Naive thymus-derived CD8-positive, alpha-beta T cell (primary cell): ENCODE results near the gene ESRP2. TPM values are rescaled to one million over a fixed set of nuclear protein-coding genes. Genes with fewer than 3 reads are reported as not detected.

Experiments used
- ATAC-seq, 2 donors: fragments of 150-1000 bp; cut with Tn5 transposase in 1 of 2; sonication (Bioruptor Pico), chemical (Tn5 transposase) in 1 of 2; 1 replicate in 1 of 2; 2 replicates in 1 of 2; pipeline ENCODE4 v1.10.0; 2021; ENCODE audit warnings: mild to moderate bottlenecking in 2 of 2, moderate library complexity in 2 of 2
- POLR2A ChIA-PET: fragments of 350-600 bp; sonication (Branson Sonifier 250); formaldehyde crosslinking; loops from one replicate; lab custom pipeline; 2021; ENCODE audit warnings: antibody characterized with exemption; lab: Charles Lee
- DNase-seq, 10 donors: peaks; one replicate each; pipeline versions ENCODE4 v3.0.0 to v3.0.0-alpha.2; 2020 to 2022
- H3K27ac Mint-ChIP-seq, 10 donors: one replicate each; pipeline ENCODE4 v1.8.0; 2020 to 2022; ENCODE audit warnings: mild to moderate bottlenecking in 10 of 10, mixed read lengths in 10 of 10, moderate library complexity in 4 of 10, inconsistent platforms in 1 of 10
- H3K27me3 Mint-ChIP-seq, 5 donors: one replicate each; pipeline ENCODE4 v1.8.0; 2021 to 2022; ENCODE audit warnings: mixed read lengths in 5 of 5
- H3K36me3 Mint-ChIP-seq, 3 donors: one replicate each; pipeline ENCODE4 v1.8.0; 2020 to 2022; ENCODE audit warnings: mixed read lengths in 3 of 3, mild to moderate bottlenecking in 2 of 3, inconsistent platforms in 1 of 3
- H3K4me1 Mint-ChIP-seq, 4 donors: one replicate each; pipeline ENCODE4 v1.8.0; 2021 to 2022; ENCODE audit warnings: mixed read lengths in 4 of 4
- H3K4me3 Mint-ChIP-seq, 10 donors: one replicate each; pipeline ENCODE4 v1.8.0; 2020 to 2022; ENCODE audit warnings: mild to moderate bottlenecking in 10 of 10, mixed read lengths in 10 of 10, moderate library complexity in 6 of 10, inconsistent platforms in 1 of 10
- H3K9me3 Mint-ChIP-seq, 9 donors: one replicate each; pipeline ENCODE4 v1.8.0; 2020 to 2022; ENCODE audit warnings: mixed read lengths in 9 of 9, mild to moderate bottlenecking in 3 of 9, inconsistent platforms in 1 of 9, moderate library complexity in 1 of 9
- polyA plus RNA-seq, 3 donors: library from polyadenylated mRNA; unstranded; fragments of 300-500 nt; fragmentation: Illumina TruSeq; gene quantifications; one replicate each; pipeline ENCODE4 v1.2.3, GENCODE V29; 2021
- total RNA-seq, 8 experiments: library from RNA in 2 of 8; stranded (reverse) in 2 of 8; gene quantifications; one replicate each; pipeline ENCODE4 v1.2.3 and lab custom pipeline; 2021 to 2026

ESRP2 gene
- total and polyA plus RNA-seq, 5 experiments from 2014 or later: 0.22 to 0.64 (median 0.36) TPM; not detected in 2

GRCh38 chr16:68236137-68236825, 354 bp upstream of the ESRP2 start:
- H3K4me1 Mint-ChIP-seq: peaks cover 18 to 43% (median 39%) of the 10 kb centered on the region in 4 donors
- peaks cover 0 to 2% (median 0%) of the 10 kb centered on the region in 9 donors for H3K9me3 Mint-ChIP-seq
- DNase-seq (peak in 6 of 10 donors; percentile 44 to 73 (median 55)), ATAC-seq (peak; percentile 9 to 27)
- H3K4me3 Mint-ChIP-seq: peak overlapping the region; percentile 88 to 99 (median 96)
- POLR2A ChIA-PET: interaction anchor here (0.5 to 2.9 kb wide), 17 partner anchors 9 to 715 kb away, joined by 3 to 17 read pairs (median 4); partner anchors contain the start of genes NFATC3, PLA2G15, PRMT7 and SLC7A6OS
- peak overlapping the region; percentile 8 to 94 (median 78) for H3K27ac Mint-ChIP-seq
- no peaks in the 10 kb centered on the region for H3K36me3 Mint-ChIP-seq
- no peaks in the 10 kb centered on the region for H3K27me3 Mint-ChIP-seq

GRCh38 chr16:68235108-68235886, 630 bp downstream of the ESRP2 start:
- ATAC-seq (no peak), DNase-seq (peak in 5 of 10 donors; percentile 25 to 70 (median 35))
- POLR2A ChIA-PET: interaction anchor here (0.5 to 2.9 kb wide), 10 partner anchors 8 to 150 kb away, joined by 3 to 17 read pairs (median 4); partner anchors contain the start of genes NFATC3, PLA2G15, PRMT7 and SLC7A6OS
- peak overlapping the region in 8 of 10 donors; percentile 23 to 99 (median 50) for H3K4me3 Mint-ChIP-seq
- H3K9me3 Mint-ChIP-seq: peaks cover 0 to 2% (median 0%) of the 10 kb centered on the region in 9 donors
- H3K27me3 Mint-ChIP-seq: no peaks in the 10 kb centered on the region
- peak overlapping the region in 5 of 10 donors; percentile 31 to 90 (median 67) for H3K27ac Mint-ChIP-seq
- no peaks in the 10 kb centered on the region for H3K36me3 Mint-ChIP-seq
- H3K4me1 Mint-ChIP-seq: peaks cover 18 to 43% (median 39%) of the 10 kb centered on the region in 4 donors

GRCh38 chr16:68234188-68235107, 1.5 kb downstream of the ESRP2 start:
- DNase-seq (peak in 1 of 10 donors; percentile 9), ATAC-seq (no peak)
- H3K27ac Mint-ChIP-seq: peak overlapping the region; percentile 31 to 93 (median 69)
- peaks cover 20 to 41% (median 35%) of the 10 kb centered on the region in 4 donors for H3K4me1 Mint-ChIP-seq
- peak overlapping the region; percentile 23 to 75 (median 42) for H3K4me3 Mint-ChIP-seq
- POLR2A ChIA-PET: interaction anchor here (0.5 to 1.1 kb wide), 3 partner anchors 10 to 57 kb away, joined by 3 to 6 read pairs (median 3); no protein-coding TSS in a partner anchor
- peaks cover 0 to 2% (median 0%) of the 10 kb centered on the region in 9 donors for H3K9me3 Mint-ChIP-seq
- H3K36me3 Mint-ChIP-seq: peaks cover 0 to under 1% (median 0%) of the 10 kb centered on the region in 3 donors
- no peaks in the 10 kb centered on the region for H3K27me3 Mint-ChIP-seq

DNA sequence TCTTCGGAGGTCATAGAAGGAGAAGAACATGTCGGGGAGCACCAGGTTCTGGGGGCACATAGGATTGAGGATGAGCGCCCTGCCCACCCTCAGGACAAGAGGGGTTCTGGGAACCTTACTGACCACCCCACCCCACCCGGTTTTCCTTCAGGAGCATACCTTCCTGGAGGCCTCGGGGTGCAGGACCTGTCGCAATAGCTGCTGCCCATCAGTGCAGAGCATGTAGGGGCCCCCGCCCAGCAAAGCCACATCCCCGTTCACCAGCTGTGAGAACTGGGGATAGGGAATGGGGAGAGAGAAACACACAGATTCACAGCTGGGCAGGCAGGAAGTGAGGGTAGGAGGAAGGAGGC, 2.1 kb downstream of the ESRP2 start:
- DNase-seq (no peak), ATAC-seq (no peak)
- Mint-ChIP-seq H3K9me3 (peaks cover 0 to 2% (median 0%) of the 10 kb centered on the region in 9 donors), H3K27me3 (no peaks in the 10 kb centered on the region), H3K4me1 (peaks cover 22 to 42% (median 37%) of the 10 kb centered on the region in 4 donors), H3K36me3 (peaks cover 0 to 6% (median 0%) of the 10 kb centered on the region in 3 donors), H3K27ac (peak overlapping the region in 8 of 10 donors; percentile 13 to 91 (median 46)), H3K4me3 (peak overlapping the region in 1 of 10 donors; percentile 47)
- POLR2A ChIA-PET: interaction anchor here (1.1 kb wide), 1 partner anchor 17 kb away, joined by 3 read pairs; no protein-coding TSS in a partner anchor

GRCh38 chr16:68233085-68233834, 2.7 kb downstream of the ESRP2 start:
- no peak for DNase-seq
- peak overlapping the region in 1 of 10 donors; percentile 47 for H3K4me3 Mint-ChIP-seq
- POLR2A ChIA-PET: interaction anchor here (0.7 to 1.1 kb wide), 2 partner anchors 16 to 17 kb away, joined by 3 to 6 read pairs; no protein-coding TSS in a partner anchor
- no peaks in the 10 kb centered on the region for H3K27me3 Mint-ChIP-seq
- peaks cover 22 to 40% (median 35%) of the 10 kb centered on the region in 4 donors for H3K4me1 Mint-ChIP-seq
- ATAC-seq: no peak
- peaks cover 0 to 2% (median 0%) of the 10 kb centered on the region in 9 donors for H3K9me3 Mint-ChIP-seq
- peaks cover 0 to 6% (median 0%) of the 10 kb centered on the region in 3 donors for H3K36me3 Mint-ChIP-seq
- peak overlapping the region in 9 of 10 donors; percentile 0 to 91 (median 40) for H3K27ac Mint-ChIP-seq

GRCh38 chr16:68232335-68232734, 3.6 kb downstream of the ESRP2 start:
- POLR2A ChIA-PET: interaction anchor here (0.7 kb wide), 1 partner anchor 16 kb away, joined by 6 read pairs; no protein-coding TSS in a partner anchor
- Mint-ChIP-seq H3K4me3 (peak overlapping the region in 1 of 10 donors; percentile 42), H3K4me1 (peaks cover 20 to 42% (median 36%) of the 10 kb centered on the region in 4 donors), H3K36me3 (peaks cover 0 to 13% (median 0%) of the 10 kb centered on the region in 3 donors), H3K27ac (peak overlapping the region in 5 of 10 donors; percentile 17 to 80 (median 52)), H3K9me3 (peaks cover 0 to 2% (median 0%) of the 10 kb centered on the region in 9 donors), H3K27me3 (no peaks in the 10 kb centered on the region)
- ATAC-seq: no peak
- no peak for DNase-seq

DNA sequence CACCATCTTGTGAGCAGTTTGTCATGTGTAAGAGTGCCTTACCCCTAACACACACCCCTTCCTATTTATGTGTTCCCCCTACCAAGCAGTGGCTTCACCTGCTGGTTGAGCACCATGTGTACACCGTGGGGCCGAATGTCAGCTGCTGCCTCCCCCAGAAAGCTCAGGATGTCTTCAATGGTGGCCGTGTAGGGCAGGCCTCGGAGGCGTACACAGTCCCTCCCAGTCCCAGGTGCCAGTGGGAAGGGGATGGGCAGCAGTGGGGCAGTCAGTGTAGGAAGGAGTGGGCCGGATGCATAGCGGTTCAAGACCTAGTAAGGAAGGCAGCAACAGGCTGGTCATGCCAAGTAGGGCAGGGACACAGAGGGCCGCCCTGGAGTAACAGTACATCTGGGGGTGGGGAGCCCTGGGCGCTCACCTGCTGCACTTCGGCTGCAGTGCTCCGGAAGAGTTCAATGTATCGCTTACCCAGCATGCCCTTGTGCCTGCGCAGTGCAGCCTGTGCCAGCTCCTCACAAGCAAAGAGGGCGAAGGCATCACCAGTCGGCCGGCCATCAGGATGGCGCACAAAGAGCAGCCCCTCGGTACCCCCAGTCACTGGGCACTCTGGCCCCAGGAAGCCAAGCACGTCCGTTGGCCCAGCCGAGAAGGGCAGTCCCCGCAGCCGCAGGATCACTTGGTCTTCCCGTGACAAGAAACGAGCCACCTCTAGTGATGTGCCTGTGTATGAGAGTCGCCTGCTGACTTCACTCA, 4.4 kb downstream of the ESRP2 start:
- DNase-seq: no peak
- Mint-ChIP-seq H3K4me3 (no peak overlapping the region), H3K36me3 (peaks cover 0 to 19% (median 0%) of the 10 kb centered on the region in 3 donors), H3K9me3 (peaks cover 0 to 2% (median 0%) of the 10 kb centered on the region in 9 donors), H3K4me1 (peaks cover 17 to 42% (median 38%) of the 10 kb centered on the region in 4 donors), H3K27ac (peak overlapping the region in 6 of 10 donors; percentile 8 to 86 (median 40)), H3K27me3 (no peaks in the 10 kb centered on the region)
- POLR2A ChIA-PET: no interaction called here
- no peak for ATAC-seq

- H3K36me3 Mint-ChIP-seq: peaks cover 0 to 22% (median 0%) of the 10 kb centered on the region in 3 donors
- POLR2A ChIA-PET: no interaction called here
These were observed 5.0 kb downstream of the ESRP2 start for GRCh38 chr16:68230956-68231355.

GRCh38 chr16:68230176-68230571, 5.8 kb downstream of the ESRP2 start:
- no peaks in the 10 kb centered on the region for H3K9me3 Mint-ChIP-seq
- H3K27me3 Mint-ChIP-seq: no peaks in the 10 kb centered on the region
- no peak for ATAC-seq
- POLR2A ChIA-PET: interaction anchor here (0.6 to 1.3 kb wide), 3 partner anchors 13 to 56 kb away, joined by 3 to 8 read pairs (median 6); no protein-coding TSS in a partner anchor
- H3K4me3 Mint-ChIP-seq: no peak overlapping the region
- H3K27ac Mint-ChIP-seq: peak overlapping the region in 2 of 10 donors; percentile 14 to 62
- H3K36me3 Mint-ChIP-seq: peaks cover 0 to 30% (median 0%) of the 10 kb centered on the region in 3 donors
- H3K4me1 Mint-ChIP-seq: peaks cover 22 to 50% (median 45%) of the 10 kb centered on the region in 4 donors
- no peak for DNase-seq

More at GRCh38 chr16:68230956-68231355, 5.0 kb downstream of the ESRP2 start:
- no peaks in the 10 kb centered on the region for H3K9me3 Mint-ChIP-seq
- peak overlapping the region in 4 of 10 donors; percentile 27 to 67 (median 54) for H3K27ac Mint-ChIP-seq
- H3K27me3 Mint-ChIP-seq: no peaks in the 10 kb centered on the region
- peak overlapping the region in 1 of 10 donors; percentile 53 for H3K4me3 Mint-ChIP-seq
- peaks cover 17 to 44% (median 38%) of the 10 kb centered on the region in 4 donors for H3K4me1 Mint-ChIP-seq
- no peak for ATAC-seq
- DNase-seq: no peak
